Left lung (tissue), 10 donors: ENCODE data around the gene ARMC5. TPM values are rescaled to one million over a fixed set of nuclear protein-coding genes. Genes with fewer than 3 reads are reported as not detected.

Source experiments
- ATAC-seq: fragments of 200-7000 bp; cut with Tn5 transposase; one replicate; pipeline ENCODE4 v1.9.1; 2020; ENCODE audit warnings: moderate library complexity
- DNase-seq, 4 donors: peaks; one replicate each; pipeline ENCODE4 v3.0.0-alpha.2; 2013 to 2020
- H3K27ac ChIP-seq, 2 donors: fragments of 200-600 bp; sonication (generic) in 1 of 2; one replicate each; pipeline versions ENCODE4 v1.5.0 to v1.8.0; 2020 to 2021
- H3K27me3 ChIP-seq, 2 donors: fragments of 200-600 bp; sonication (generic) in 1 of 2; one replicate each; pipeline versions ENCODE4 v1.5.0 to v1.8.0; 2020 to 2021
- H3K36me3 ChIP-seq, 2 donors: fragments of 200-600 bp; sonication (generic) in 1 of 2; one replicate each; pipeline versions ENCODE4 v1.5.0 to v1.8.0; 2020 to 2021
- H3K4me1 ChIP-seq, 2 donors: fragments of 200-600 bp; one replicate each; pipeline ENCODE4 v1.8.0; 2021
- H3K4me3 ChIP-seq, 2 donors: fragments of 200-600 bp; sonication (generic) in 1 of 2; one replicate each; pipeline versions ENCODE4 v1.5.0 to v1.8.0; 2020 to 2021; ENCODE audit warnings: mild to moderate bottlenecking in 1 of 2
- H3K9me3 ChIP-seq, 2 donors: fragments of 200-600 bp; sonication (generic) in 1 of 2; one replicate each; pipeline versions ENCODE4 v1.5.0 to v1.8.0; 2020 to 2021
- CTCF ChIP-seq, 2 donors: fragments of 200-600 bp; sonication (generic) in 1 of 2; IDR thresholded peaks; one replicate each; pipeline versions ENCODE4 v1.5.0 to v1.8.0; 2021; ENCODE audit warnings: antibody characterized with exemption in 2 of 2
- intact Hi-C, 2 donors: fragments of 100-400 bp; cut with DNase I; formaldehyde crosslinking; loops; one replicate each; pipeline versions ENCODE4 v1.11.2 to v1.14.2; 2022
- polyA plus RNA-seq, 6 donors: library from polyadenylated mRNA; unstranded; fragments of 120-200 nt; gene quantifications; one replicate each; pipeline ENCODE4 v1.2.1, GENCODE V29; 2013; ENCODE audit not compliant: insufficient read length in 6 of 6
- total RNA-seq, 2 donors: library from RNA; stranded (reverse); fragmentation: NEBNext Ultra II Directional; extraction: Animal tissue kit (Norgen Biotek cat#: 25700); gene quantifications; one replicate each; pipeline ENCODE4 v1.2.1, GENCODE V29; 2021
- donor health status: DM: no; HTN: yes; CAD: no.
- donor health status: DM: no; HTN: no; CAD: no.

ARMC5 gene
- total and polyA plus RNA-seq, 8 donors = 8.5 to 14.8 (median 10.4) TPM

- Histone ChIP-seq H3K27ac (no peak overlapping the region), H3K27me3 (peaks cover 0 to 19% of the 10 kb centered on the region in 2 donors), H3K9me3 (no peaks in the 10 kb centered on the region), H3K4me3 (no peak overlapping the region), H3K4me1 (peaks cover 7 to 39% of the 10 kb centered on the region in 2 donors), H3K36me3 (no peaks in the 10 kb centered on the region)
- ATAC-seq (peak; percentile 75), DNase-seq (peak in 2 of 4 donors; percentile 86 to 90)
- no peak for TF ChIP-seq CTCF (IDR thresholded peaks at IDR 0.05)
- intact Hi-C loops = no loop called here
Observed at GRCh38 chr16:31484491-31485171, 25.3 kb downstream of the ARMC5 start.

DNA sequence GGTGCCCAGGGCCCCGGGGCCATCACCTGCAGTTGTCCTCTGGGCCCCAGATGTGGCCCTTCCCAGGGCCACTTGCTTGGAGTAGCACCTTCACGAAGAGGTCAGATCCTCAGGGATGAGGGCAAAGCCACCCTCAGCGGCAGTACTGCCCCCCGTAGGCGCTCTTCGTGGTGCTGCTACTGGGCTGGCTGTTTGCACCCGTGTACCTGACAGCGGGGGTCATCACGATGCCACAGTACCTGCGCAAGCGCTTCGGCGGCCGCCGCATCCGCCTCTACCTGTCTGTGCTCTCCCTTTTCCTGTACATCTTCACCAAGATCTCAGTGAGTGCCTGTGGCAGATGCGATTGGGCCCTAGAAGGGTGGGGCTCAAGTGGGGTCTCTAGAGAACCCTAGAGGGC, 26.3 kb downstream of the ARMC5 start:
- intact Hi-C loops = no loop called here
- H3K9me3 ChIP-seq = no peaks in the 10 kb centered on the region
- peak in 1 of 4 donors; percentile 68 for DNase-seq
- H3K27me3 ChIP-seq = peaks cover 0 to 19% of the 10 kb centered on the region in 2 donors
- TF ChIP-seq CTCF (IDR thresholded peaks at IDR 0.05) = no peak
- no peak overlapping the region for H3K4me3 ChIP-seq
- no peak for ATAC-seq
- H3K36me3 ChIP-seq = peaks cover 0 to 7% of the 10 kb centered on the region in 2 donors
- H3K27ac ChIP-seq = no peak overlapping the region
- peaks cover 7 to 30% of the 10 kb centered on the region in 2 donors for H3K4me1 ChIP-seq

DNA sequence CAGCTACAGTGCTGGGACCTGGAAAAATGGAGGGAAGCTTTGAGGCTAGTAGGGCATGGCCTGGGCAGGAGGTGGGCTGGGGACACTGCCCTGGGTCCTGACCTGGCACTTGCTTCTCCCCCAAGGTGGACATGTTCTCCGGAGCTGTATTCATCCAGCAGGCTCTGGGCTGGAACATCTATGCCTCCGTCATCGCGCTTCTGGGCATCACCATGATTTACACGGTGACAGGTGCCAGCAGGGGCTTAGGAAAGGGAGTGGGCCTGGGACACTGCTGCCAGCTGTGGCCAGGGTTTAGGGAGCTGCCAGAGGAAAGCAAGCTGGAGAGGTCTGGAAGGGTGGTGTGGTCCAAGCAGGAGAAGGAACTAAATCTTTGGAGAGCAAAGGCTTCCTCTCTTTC, 26.7 kb downstream of the ARMC5 start:
- DNase-seq = peak in 1 of 4 donors; percentile 28
- H3K4me3 ChIP-seq = peak overlapping the region in 1 of 2 donors; percentile 51
- H3K9me3 ChIP-seq = no peaks in the 10 kb centered on the region
- no peak for ATAC-seq
- peaks cover 0 to 19% of the 10 kb centered on the region in 2 donors for H3K27me3 ChIP-seq
- peaks cover 0 to 10% of the 10 kb centered on the region in 2 donors for H3K36me3 ChIP-seq
- H3K4me1 ChIP-seq = peaks cover 7 to 25% of the 10 kb centered on the region in 2 donors
- intact Hi-C loops = no loop called here
- no peak overlapping the region for H3K27ac ChIP-seq
- no peak for TF ChIP-seq CTCF (IDR thresholded peaks at IDR 0.05)

GRCh38 chr16:31487071-31487719, 27.9 kb downstream of the ARMC5 start:
- peaks cover 0 to 19% of the 10 kb centered on the region in 2 donors for H3K27me3 ChIP-seq
- TF ChIP-seq CTCF (IDR thresholded peaks at IDR 0.05) = no peak
- H3K36me3 ChIP-seq = peaks cover 0 to 22% of the 10 kb centered on the region in 2 donors
- H3K27ac ChIP-seq = peak overlapping the region; percentile 16 to 41
- ATAC-seq (peak; percentile 1), DNase-seq (peak in 1 of 4 donors; percentile 76)
- H3K4me1 ChIP-seq = peaks cover 7 to 25% of the 10 kb centered on the region in 2 donors
- peak overlapping the region; percentile 46 to 51 for H3K4me3 ChIP-seq
- no peaks in the 10 kb centered on the region for H3K9me3 ChIP-seq
- intact Hi-C loops = no loop called here
